K562 (cell line): ENCODE data around the gene PTPN18. TPM values are rescaled to one million over a fixed set of nuclear protein-coding genes. Genes with fewer than 3 reads are reported as not detected.

Experiments used
- ATF6 ChIP-seq: sonication (generic); formaldehyde crosslinking; IDR thresholded peaks from 2 replicates; pipeline ENCODE4 v1.4.0; 2020; ENCODE audit warnings: mild to moderate bottlenecking, missing genetic modification reagents
- BDP1 ChIP-seq: IDR thresholded peaks from 3 replicates; pipeline ENCODE4 v1.6.1; 2011; ENCODE audit not compliant: insufficient read length, insufficient read depth
- BMI1 ChIP-seq: fragments of 150-350 bp; IDR thresholded peaks from 2 replicates; pipeline ENCODE4 v1.6.1; 2014; ENCODE audit warnings: low read length
- DMBX1 ChIP-seq: fragments of 250-450 bp; sonication (Bioruptor Pico); IDR thresholded peaks from 2 replicates; pipeline ENCODE4 v1.8.0; 2022; ENCODE audit warnings: inconsistent platforms, mild to moderate bottlenecking, moderate library complexity, borderline replicate concordance
- HES1 ChIP-seq: fragments of 450-650 bp; IDR thresholded peaks from 2 replicates; pipeline ENCODE4 v1.6.1; 2016; ENCODE audit warnings: low read depth, mild to moderate bottlenecking, moderate library complexity
- HNRNPLL ChIP-seq: fragments of 200-400 bp; formaldehyde crosslinking; IDR thresholded peaks from 2 replicates; pipeline ENCODE4 v1.6.1; 2017; ENCODE audit warnings: low read length, low read depth, mild to moderate bottlenecking; ENCODE audit not compliant: poor library complexity, severe bottlenecking
- LARP7 ChIP-seq: fragments of 450-650 bp; IDR thresholded peaks from 2 replicates; pipeline ENCODE4 v1.6.1; 2016
- LEF1 ChIP-seq: fragments of 450-650 bp; IDR thresholded peaks from 2 replicates; pipeline ENCODE4 v1.6.1; 2016; ENCODE audit warnings: mild to moderate bottlenecking
- MCM5 ChIP-seq: fragments of 450-650 bp; IDR thresholded peaks from 2 replicates; pipeline ENCODE4 v1.6.1; 2016; ENCODE audit warnings: low read depth
- NR2F6 ChIP-seq: fragments of 450-650 bp; formaldehyde crosslinking; IDR thresholded peaks from 2 replicates; pipeline ENCODE4 v1.4.0; 2020; ENCODE audit warnings: mild to moderate bottlenecking
- RFX1 ChIP-seq: fragments of 450-650 bp; IDR thresholded peaks from 2 replicates; pipeline ENCODE4 v1.6.1; 2016; ENCODE audit warnings: mild to moderate bottlenecking, moderate library complexity
- SIX5 ChIP-seq, 2 experiments: IDR thresholded peaks; 2 replicates each; pipeline ENCODE4 v1.6.1; 2011; ENCODE audit warnings: low read length in 2 of 2, borderline replicate concordance in 1 of 2, low read depth in 1 of 2, mild to moderate bottlenecking in 1 of 2, moderate library complexity in 1 of 2; ENCODE audit not compliant: insufficient read depth in 1 of 2
- U2AF2 ChIP-seq: fragments of 200-400 bp; formaldehyde crosslinking; optimal IDR thresholded peaks from 2 replicates; pipeline ENCODE3; 2017; ENCODE audit warnings: low read depth, mild to moderate bottlenecking, low read length
- ZBED1 ChIP-seq: IDR thresholded peaks from 2 replicates; pipeline ENCODE4 v1.6.1; 2014
- ZBTB9 ChIP-seq: fragments of 450-650 bp; formaldehyde crosslinking; IDR thresholded peaks from 2 replicates; pipeline ENCODE4 v1.4.0; 2020; ENCODE audit warnings: mild to moderate bottlenecking, moderate library complexity
- ZC3H8 ChIP-seq: fragments of 450-650 bp; IDR thresholded peaks from 2 replicates; pipeline ENCODE4 v1.6.1; 2017
- ZKSCAN1 ChIP-seq: fragments of 150-350 bp; IDR thresholded peaks from 2 replicates; pipeline ENCODE4 v1.6.1; 2016; ENCODE audit warnings: low read depth, low read length
- ZNF140 ChIP-seq: fragments of 250-450 bp; sonication (Bioruptor Pico); IDR thresholded peaks from 2 replicates; pipeline ENCODE4 v1.8.0; 2021; ENCODE audit warnings: moderate library complexity, mild to moderate bottlenecking, inconsistent platforms
- ZNF212 ChIP-seq: fragments of 450-650 bp; formaldehyde crosslinking; IDR thresholded peaks from 2 replicates; pipeline ENCODE4 v1.4.0; 2020; ENCODE audit warnings: mild to moderate bottlenecking
- ZNF644 ChIP-seq: fragments of 200-800 bp; sonication (Bioruptor generic); IDR thresholded peaks from 2 replicates; pipeline ENCODE4 v1.6.1; 2016; ENCODE audit warnings: low read depth, missing genetic modification characterization, missing compliant biosample characterization
- polyA plus RNA-seq, 8 experiments: library from polyadenylated mRNA; depleted of rRNA in 4 of 8; stranded (reverse) in 5 of 8; unstranded in 3 of 8; fragments of >200 nt; fragmentation: Nextera tagmentation in 2 of 8; fragmentation: Illumina TruSeq in 1 of 8; extraction: Ambion mirVana in 2 of 8; extraction: Trizol in 1 of 8; gene quantifications; 2 replicates each; pipeline versions ENCODE4 v1.2.1 to v1.2.3, GENCODE V29; 2011 to 2014; ENCODE audit warnings: inconsistent platforms in 1 of 8, missing spikeins in 1 of 8
- total RNA-seq, 7 experiments: library from RNA; depleted of rRNA in 6 of 7; stranded (reverse); fragments of >200 nt in 6 of 7; fragmentation: Illumina TruSeq in 2 of 7; extraction: Trizol in 2 of 7; gene quantifications; 2 replicates each; pipeline versions ENCODE4 v1.2.1 to v1.2.3, GENCODE V29; 2011 to 2021; ENCODE audit warnings: low replicate concordance in 1 of 7
- TF ChIP-seq, protein P1 (sequence below): sonication (generic); formaldehyde crosslinking; IDR thresholded peaks from 2 replicates; pipeline ENCODE4 v1.5.0; 2020; ENCODE audit warnings: missing genetic modification reagents
- TF ChIP-seq, protein P2 (sequence below), 3 experiments: IDR thresholded peaks in 2 of 3; conservative IDR thresholded peaks in 1 of 3; 2 replicates each; pipeline ENCODE4 v1.5.1; 2011 to 2012; ENCODE audit warnings: low read length in 3 of 3, mild to moderate bottlenecking in 3 of 3, control low read depth in 2 of 3, improper control_type of control experiment in 1 of 3, inconsistent platforms in 1 of 3, low read depth in 1 of 3, mixed read lengths in 1 of 3, moderate library complexity in 1 of 3; ENCODE audit not compliant: insufficient read depth in 2 of 3

Gene PTPN18
- total and polyA plus RNA-seq, 9 of the 15 experiments (the other 6 are each of a cell fraction or from before 2014, with no cell fraction given) = 11.6 to 90.7 (median 49.6) TPM

GRCh38 chr2:130380096-130380934 lies 24.5 kb downstream of the PTPN18 start (continued):
- TF ChIP-seq DMBX1 (CRISPR knock-in tag) (peak; percentile 81), ZBED1 (no peak), NR2F6 (CRISPR knock-in tag) (no peak), ZNF212 (CRISPR knock-in tag) (no peak), U2AF2 (no peak), LARP7 (no peak), BMI1 (no peak), ZNF140 (CRISPR knock-in tag) (no peak), SIX5 (IDR thresholded peaks at IDR 0.05; ENCODE audit: borderline replicate concordance in 1 of 2, insufficient read depth in 1 of 2, low read depth in 1 of 2, low read length in 2 of 2) (no peak), BDP1 (no peak), LEF1 (peak; percentile 91), ZBTB9 (CRISPR knock-in tag) (peak; percentile 64), HNRNPLL (no peak), ATF6 (CRISPR knock-in tag) (no peak), ZC3H8 (no peak), HES1 (no peak), ZNF644 (no peak), RFX1 (no peak), ZKSCAN1 (0 out of 2 replicates have a peak, but pooled peaks have one; percentile 25), MCM5 (no peak)
- TF ChIP-seq, protein P1, sequence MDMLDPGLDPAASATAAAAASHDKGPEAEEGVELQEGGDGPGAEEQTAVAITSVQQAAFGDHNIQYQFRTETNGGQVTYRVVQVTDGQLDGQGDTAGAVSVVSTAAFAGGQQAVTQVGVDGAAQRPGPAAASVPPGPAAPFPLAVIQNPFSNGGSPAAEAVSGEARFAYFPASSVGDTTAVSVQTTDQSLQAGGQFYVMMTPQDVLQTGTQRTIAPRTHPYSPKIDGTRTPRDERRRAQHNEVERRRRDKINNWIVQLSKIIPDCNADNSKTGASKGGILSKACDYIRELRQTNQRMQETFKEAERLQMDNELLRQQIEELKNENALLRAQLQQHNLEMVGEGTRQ (CRISPR knock-in tag) = no peak
- TF ChIP-seq, protein P2, sequence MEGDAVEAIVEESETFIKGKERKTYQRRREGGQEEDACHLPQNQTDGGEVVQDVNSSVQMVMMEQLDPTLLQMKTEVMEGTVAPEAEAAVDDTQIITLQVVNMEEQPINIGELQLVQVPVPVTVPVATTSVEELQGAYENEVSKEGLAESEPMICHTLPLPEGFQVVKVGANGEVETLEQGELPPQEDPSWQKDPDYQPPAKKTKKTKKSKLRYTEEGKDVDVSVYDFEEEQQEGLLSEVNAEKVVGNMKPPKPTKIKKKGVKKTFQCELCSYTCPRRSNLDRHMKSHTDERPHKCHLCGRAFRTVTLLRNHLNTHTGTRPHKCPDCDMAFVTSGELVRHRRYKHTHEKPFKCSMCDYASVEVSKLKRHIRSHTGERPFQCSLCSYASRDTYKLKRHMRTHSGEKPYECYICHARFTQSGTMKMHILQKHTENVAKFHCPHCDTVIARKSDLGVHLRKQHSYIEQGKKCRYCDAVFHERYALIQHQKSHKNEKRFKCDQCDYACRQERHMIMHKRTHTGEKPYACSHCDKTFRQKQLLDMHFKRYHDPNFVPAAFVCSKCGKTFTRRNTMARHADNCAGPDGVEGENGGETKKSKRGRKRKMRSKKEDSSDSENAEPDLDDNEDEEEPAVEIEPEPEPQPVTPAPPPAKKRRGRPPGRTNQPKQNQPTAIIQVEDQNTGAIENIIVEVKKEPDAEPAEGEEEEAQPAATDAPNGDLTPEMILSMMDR (IDR thresholded peaks at IDR 0.05 in 2 of 3, conservative IDR thresholded peaks at IDR 0.05 in 1 of 3; ENCODE audit: insufficient read depth in 2 of 3, low read depth in 1 of 3, low read length in 3 of 3) = no peak
